ENCODE measurements around the gene SLC25A23. TPM values are rescaled to one million over a fixed set of nuclear protein-coding genes. Genes with fewer than 3 reads are reported as not detected.
A peak's percentile ranks its signal among the peaks of the same experiment; 100 is the strongest.

The SLC25A23 gene
- total RNA-seq, 1 experiment from 2014 or later, result 14.5 TPM

DNA sequence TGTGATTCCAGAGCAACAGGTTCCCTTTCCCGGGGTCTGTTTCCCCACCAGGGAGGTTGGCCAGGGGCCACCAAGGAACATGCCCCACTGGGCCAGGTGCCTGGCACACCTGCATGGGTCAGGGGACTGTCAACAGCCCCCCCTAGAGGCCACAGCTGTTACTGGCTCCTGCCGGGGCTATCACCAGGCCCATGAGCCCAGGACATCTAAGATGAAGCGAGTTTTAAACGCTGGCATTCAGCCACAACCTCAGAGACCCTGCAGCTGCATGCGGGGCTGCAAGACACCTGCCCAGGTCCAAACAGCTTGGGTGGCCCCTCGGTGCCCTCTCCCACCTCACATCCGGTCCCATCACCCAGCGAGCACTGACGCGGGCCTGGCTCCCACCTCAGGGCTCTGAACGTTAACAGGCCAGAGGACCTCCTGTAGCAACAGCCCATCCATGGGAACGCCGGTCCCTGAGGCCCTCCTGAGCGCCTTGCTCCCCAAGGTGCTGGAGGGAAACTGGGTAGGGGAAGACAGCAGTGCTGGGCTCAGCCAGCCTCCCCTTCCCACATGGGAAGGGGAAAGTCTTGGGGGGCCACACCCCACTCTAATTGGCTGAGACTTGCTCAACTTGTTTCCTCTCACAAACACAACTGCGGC lies 47.0 kb downstream of the SLC25A23 start:
- H3K9me3 Mint-ChIP-seq (ENCODE audit: unreplicated experiment), result no peaks in the 10 kb centered on the region
- H3K4me3 Mint-ChIP-seq (ENCODE audit: unreplicated experiment), result no peak overlapping the region
- TF ChIP-seq CTCF (IDR thresholded peaks at IDR 0.05; ENCODE audit: unreplicated experiment), result peak; percentile 56
- CTCF ChIA-PET, result interaction anchor here (0.6 kb wide), 2 partner anchors 202 to 1954 kb away, joined by 3 read pairs; no protein-coding TSS in a partner anchor
- DNase-seq (ENCODE audit: unreplicated experiment), result peak; percentile 46
- intact Hi-C loops (cut with micrococcal nuclease), result no loop called here
- no peaks in the 10 kb centered on the region for H3K27me3 Mint-ChIP-seq (ENCODE audit: insufficient read depth, unreplicated experiment)
- H3K36me3 Mint-ChIP-seq (ENCODE audit: insufficient read depth, unreplicated experiment), result peaks cover 43% of the 10 kb centered on the region
- no peaks in the 10 kb centered on the region for H3K4me1 Mint-ChIP-seq (ENCODE audit: insufficient read depth, unreplicated experiment)
- POLR2A ChIA-PET, result interaction anchor here (1.1 kb wide), 1 partner anchor 12 kb away, joined by 3 read pairs; the partner anchor contains the start of gene KHSRP
- BruUV-seq (replicated peaks), result no TSS peak
- H3K27ac Mint-ChIP-seq (ENCODE audit: low read depth, unreplicated experiment), result no peak overlapping the region

DNA sequence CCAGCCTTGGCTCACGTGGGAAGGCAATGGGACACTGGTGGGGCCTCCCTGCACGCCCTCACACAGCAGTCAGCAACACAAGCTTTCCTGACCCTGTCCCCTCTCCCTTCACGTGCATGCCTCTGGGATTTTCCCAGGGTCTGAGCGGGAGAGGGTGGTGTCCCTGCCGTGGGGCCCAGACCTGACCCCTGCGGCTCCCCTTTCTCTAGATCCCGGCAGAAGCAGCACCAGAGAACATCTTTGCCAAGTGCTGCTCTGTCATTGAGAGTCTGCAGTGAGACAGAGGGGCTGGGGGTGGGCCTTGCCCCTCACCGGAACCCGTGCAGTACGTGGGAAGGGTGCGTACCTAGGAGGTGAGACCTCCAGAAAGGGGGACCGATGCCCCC lies 47.5 kb downstream of the SLC25A23 start:
- intact Hi-C loops (cut with micrococcal nuclease), result no loop called here
- H3K4me3 Mint-ChIP-seq (ENCODE audit: unreplicated experiment), result no peak overlapping the region
- TF ChIP-seq CTCF (IDR thresholded peaks at IDR 0.05; ENCODE audit: unreplicated experiment), result no peak
- H3K9me3 Mint-ChIP-seq (ENCODE audit: unreplicated experiment), result no peaks in the 10 kb centered on the region
- no peak overlapping the region for H3K27ac Mint-ChIP-seq (ENCODE audit: low read depth, unreplicated experiment)
- no peaks in the 10 kb centered on the region for H3K4me1 Mint-ChIP-seq (ENCODE audit: insufficient read depth, unreplicated experiment)
- CTCF ChIA-PET, result interaction anchor here (0.6 kb wide), 1 partner anchor 202 kb away, joined by 3 read pairs; no protein-coding TSS in a partner anchor
- peak; percentile 3 for DNase-seq (ENCODE audit: unreplicated experiment)
- no TSS peak for BruUV-seq (replicated peaks)
- H3K27me3 Mint-ChIP-seq (ENCODE audit: insufficient read depth, unreplicated experiment), result no peaks in the 10 kb centered on the region
- POLR2A ChIA-PET, result no interaction called here
- H3K36me3 Mint-ChIP-seq (ENCODE audit: insufficient read depth, unreplicated experiment), result peaks cover 40% of the 10 kb centered on the region

DNA sequence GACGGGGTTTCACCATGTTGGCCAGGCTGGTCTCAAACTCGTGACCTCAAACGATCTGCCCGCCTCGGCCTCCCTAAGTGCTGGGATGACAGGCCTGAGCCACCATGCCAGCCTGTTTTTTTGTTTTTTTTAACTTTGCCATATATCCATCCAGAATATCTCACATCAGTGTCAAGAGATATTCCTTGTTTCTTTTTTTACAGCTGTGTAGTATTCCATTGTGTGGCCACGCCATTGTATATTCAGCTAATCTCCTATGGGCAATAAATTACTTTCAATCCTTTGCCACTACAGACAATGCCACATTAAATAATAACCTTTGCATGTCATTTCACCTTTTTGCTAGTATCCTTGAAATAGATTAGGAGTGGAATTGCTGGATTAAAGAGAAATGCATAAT lies 50.2 kb downstream of the SLC25A23 start:
- ChIA-PET CTCF (no interaction called here), POLR2A (interaction anchor here (0.6 kb wide), 1 partner anchor 127 kb away, joined by 3 read pairs; no protein-coding TSS in a partner anchor)
- TF ChIP-seq CTCF (IDR thresholded peaks at IDR 0.05; ENCODE audit: unreplicated experiment), result no peak
- Mint-ChIP-seq H3K4me1 (ENCODE audit: insufficient read depth, unreplicated experiment) (no peaks in the 10 kb centered on the region), H3K27ac (ENCODE audit: low read depth, unreplicated experiment) (no peak overlapping the region), H3K9me3 (ENCODE audit: unreplicated experiment) (no peaks in the 10 kb centered on the region), H3K36me3 (ENCODE audit: insufficient read depth, unreplicated experiment) (peaks cover 16% of the 10 kb centered on the region), H3K4me3 (ENCODE audit: unreplicated experiment) (no peak overlapping the region), H3K27me3 (ENCODE audit: insufficient read depth, unreplicated experiment) (no peaks in the 10 kb centered on the region)
- no peak for DNase-seq (ENCODE audit: unreplicated experiment)
- no TSS peak for BruUV-seq (replicated peaks)
- intact Hi-C loops (cut with micrococcal nuclease), result no loop called here

DNA sequence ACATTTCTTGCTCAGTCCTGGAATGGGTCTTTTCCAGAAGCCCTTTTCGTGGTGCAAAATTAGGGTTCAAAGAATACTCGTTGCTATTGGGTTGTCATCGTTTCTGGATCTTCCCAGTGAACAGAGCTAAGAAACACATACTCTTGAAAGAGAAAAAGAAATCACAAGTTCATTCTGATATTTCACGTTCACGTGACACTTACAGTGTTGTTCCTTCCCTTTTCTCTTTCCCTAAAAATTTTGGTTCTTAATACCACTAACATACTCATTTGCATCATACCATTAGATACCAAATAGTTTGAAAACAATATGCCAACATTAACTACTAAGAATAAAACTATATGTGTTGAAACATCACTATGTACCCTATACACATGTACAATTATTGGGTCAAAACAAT lies 53.2 kb downstream of the SLC25A23 start:
- H3K9me3 Mint-ChIP-seq (ENCODE audit: unreplicated experiment), result no peaks in the 10 kb centered on the region
- ChIA-PET CTCF (interaction anchor here (0.6 kb wide), 1 partner anchor 8 kb away, joined by 4 read pairs; no protein-coding TSS in a partner anchor), POLR2A (interaction anchor here (0.8 to 1.2 kb wide), 2 partner anchors 34 to 46 kb away, joined by 3 read pairs; partner anchors contain the start of gene ALKBH7)
- TF ChIP-seq CTCF (IDR thresholded peaks at IDR 0.05; ENCODE audit: unreplicated experiment), result no peak
- H3K4me1 Mint-ChIP-seq (ENCODE audit: insufficient read depth, unreplicated experiment), result no peaks in the 10 kb centered on the region
- H3K4me3 Mint-ChIP-seq (ENCODE audit: unreplicated experiment), result no peak overlapping the region
- H3K27ac Mint-ChIP-seq (ENCODE audit: low read depth, unreplicated experiment), result no peak overlapping the region
- no peaks in the 10 kb centered on the region for H3K27me3 Mint-ChIP-seq (ENCODE audit: insufficient read depth, unreplicated experiment)
- no peak for DNase-seq (ENCODE audit: unreplicated experiment)
- intact Hi-C loops (cut with micrococcal nuclease), result no loop called here
- no peaks in the 10 kb centered on the region for H3K36me3 Mint-ChIP-seq (ENCODE audit: insufficient read depth, unreplicated experiment)
- BruUV-seq (replicated peaks), result no TSS peak

Measured in MCF 10A (cell line).